DND-41 (cell line): ENCODE results near the gene ESYT3.
"Not testable (repeated sequence)": the region's sequence is repeated elsewhere in the genome, so short reads cannot be mapped to it uniquely, and the experiment has no call there.

Source experiments
- ATAC-seq: fragments of 200-7000 bp; cut with Tn5 transposase; 3 replicates; pipeline ENCODE4 v1.9.1; 2021; ENCODE audit warnings: low read depth; ENCODE audit not compliant: insufficient read depth
- DNase-seq: peaks from one replicate; pipeline ENCODE4 v3.0.0-alpha.2; 2020
- H2AFZ ChIP-seq: 2 replicates; pipeline ENCODE4 v1.6.0; 2012; ENCODE audit warnings: low read depth, low read length
- H3K27ac ChIP-seq: 2 replicates; pipeline ENCODE4 v1.5.1; 2012; ENCODE audit warnings: low read length, inconsistent platforms
- H3K27me3 ChIP-seq: fragments of 200-600 bp; sonication (generic); 2 replicates; pipeline ENCODE4 v1.6.0; 2012; ENCODE audit warnings: low read length, mild to moderate bottlenecking, inconsistent platforms; ENCODE audit not compliant: insufficient read depth, poor library complexity
- H3K36me3 ChIP-seq: 2 replicates; pipeline ENCODE4 v1.5.1; 2012; ENCODE audit warnings: low read length, inconsistent platforms; ENCODE audit not compliant: insufficient read depth
- H3K4me1 ChIP-seq: 2 replicates; pipeline ENCODE4 v1.5.1; 2012; ENCODE audit warnings: mild to moderate bottlenecking, low read length; ENCODE audit not compliant: insufficient read depth
- H3K4me2 ChIP-seq: 2 replicates; pipeline ENCODE4 v1.6.0; 2012; ENCODE audit warnings: mild to moderate bottlenecking, moderate library complexity, low read length, inconsistent platforms; ENCODE audit not compliant: insufficient read depth
- H3K4me3 ChIP-seq, 2 experiments: fragments of 200-600 bp in 1 of 2; shearing (Covaris generic) in 1 of 2; 2 replicates each; pipeline ENCODE4 v1.5.1; 2012 to 2016; ENCODE audit warnings: inconsistent platforms in 2 of 2, low read length in 2 of 2, mild to moderate bottlenecking in 2 of 2, low read depth in 1 of 2, moderate library complexity in 1 of 2
- H3K79me2 ChIP-seq: 2 replicates; pipeline ENCODE4 v1.6.0; 2012; ENCODE audit warnings: low read length, inconsistent platforms; ENCODE audit not compliant: insufficient read depth
- H3K9ac ChIP-seq: 2 replicates; pipeline ENCODE4 v1.6.0; 2012; ENCODE audit warnings: low read depth, mild to moderate bottlenecking, inconsistent platforms, low read length, moderate library complexity
- H3K9me3 ChIP-seq: 2 replicates; pipeline ENCODE4 v1.5.1; 2012; ENCODE audit warnings: low read length, moderate library complexity, mild to moderate bottlenecking, inconsistent platforms; ENCODE audit not compliant: insufficient read depth, severe bottlenecking
- H4K20me1 ChIP-seq: 2 replicates; pipeline ENCODE4 v1.6.0; 2012; ENCODE audit warnings: low read length; ENCODE audit not compliant: insufficient read depth
- CTCF ChIP-seq: IDR thresholded peaks from 2 replicates; pipeline ENCODE4 v1.5.1; 2012; ENCODE audit warnings: borderline replicate concordance, low read length, moderate library complexity, mild to moderate bottlenecking; ENCODE audit not compliant: poor library complexity, severe bottlenecking; ENCODE audit errors: extremely low read depth
- EZH2 ChIP-seq: IDR thresholded peaks from 3 replicates; pipeline ENCODE4 v1.6.1; 2012; ENCODE audit warnings: borderline replicate concordance, low read depth, mild to moderate bottlenecking, moderate library complexity, low read length, inconsistent platforms; ENCODE audit not compliant: severe bottlenecking

ESYT3 gene

GRCh38 chr3:138494607-138494929, 60.2 kb downstream of the ESYT3 start:
- H3K36me3 ChIP-seq, result peaks cover 26% of the 10 kb centered on the region
- TF ChIP-seq CTCF (no peak), EZH2 (no peak)
- H2AFZ ChIP-seq, result no peak overlapping the region
- no peaks in the 10 kb centered on the region for H3K4me1 ChIP-seq
- H3K9me3 ChIP-seq, result no peaks in the 10 kb centered on the region
- H3K27me3 ChIP-seq, result no peaks in the 10 kb centered on the region
- H3K27ac ChIP-seq, result no peak overlapping the region
- ATAC-seq (no peak), DNase-seq (no peak)
- no peak overlapping the region for H3K4me2 ChIP-seq
- H3K79me2 ChIP-seq, result no peaks in the 10 kb centered on the region
- H3K4me3 ChIP-seq, result no peak overlapping the region
- H3K9ac ChIP-seq, result no peak overlapping the region
- no peaks in the 10 kb centered on the region for H4K20me1 ChIP-seq

GRCh38 chr3:138495638-138496037, 61.2 kb downstream of the ESYT3 start:
- H2AFZ ChIP-seq, H3K4me1 ChIP-seq, H3K4me2 ChIP-seq, ATAC-seq, H3K27ac ChIP-seq, H4K20me1 ChIP-seq, H3K9me3 ChIP-seq, H3K9ac ChIP-seq, H3K79me2 ChIP-seq, H3K27me3 ChIP-seq, H3K4me3 ChIP-seq, DNase-seq: not testable (repeated sequence)
- H3K36me3 ChIP-seq, result peaks cover 30% of the 10 kb centered on the region

- no peak overlapping the region for H3K27ac ChIP-seq
- no peaks in the 10 kb centered on the region for H3K79me2 ChIP-seq
- no peaks in the 10 kb centered on the region for H3K9me3 ChIP-seq
- H3K4me1 ChIP-seq, result no peaks in the 10 kb centered on the region
- H3K27me3 ChIP-seq, result no peaks in the 10 kb centered on the region
- no peak overlapping the region for H3K4me2 ChIP-seq
- no peak overlapping the region for H3K9ac ChIP-seq
- TF ChIP-seq CTCF (no peak), EZH2 (no peak)
- peaks cover 30% of the 10 kb centered on the region for H3K36me3 ChIP-seq
- no peak overlapping the region for H3K4me3 ChIP-seq
- DNase-seq (no peak), ATAC-seq (no peak)
- no peak overlapping the region for H2AFZ ChIP-seq
- H4K20me1 ChIP-seq, result no peaks in the 10 kb centered on the region
These were observed 62.0 kb downstream of the ESYT3 start for GRCh38 chr3:138496436-138496835.

- Histone ChIP-seq H3K4me1 (no peaks in the 10 kb centered on the region), H3K27ac (no peak overlapping the region), H3K4me2 (no peak overlapping the region), H3K4me3 (no peak overlapping the region), H3K9me3 (no peaks in the 10 kb centered on the region), H3K9ac (no peak overlapping the region), H4K20me1 (no peaks in the 10 kb centered on the region), H2AFZ (no peak overlapping the region), H3K27me3 (no peaks in the 10 kb centered on the region), H3K79me2 (no peaks in the 10 kb centered on the region), H3K36me3 (peaks cover 30% of the 10 kb centered on the region)
- no peak for DNase-seq
- ATAC-seq, result no peak
- TF ChIP-seq CTCF, result no peak
- no peak for TF ChIP-seq EZH2
These were observed 62.6 kb downstream of the ESYT3 start for GRCh38 chr3:138497021-138497420.
